GM18508 (cell line): ENCODE data around the gene ENDOU.

Source experiments
- ATAC-seq: cut with Tn5 transposase; IDR thresholded peaks from one replicate; pipeline ENCODE4 v1.9.1; 2021; ENCODE audit warnings: moderate number of reproducible peaks; ENCODE audit not compliant: insufficient read depth, unreplicated experiment

Gene ENDOU

GRCh38 chr12:47744778-47745436 is 19.6 kb upstream of the ENDOU start:
- no peak for ATAC-seq

GRCh38 chr12:47744005-47744651 is 18.8 kb upstream of the ENDOU start:
- ATAC-seq: no peak

GRCh38 chr12:47743311-47743860 is 18.1 kb upstream of the ENDOU start:
- no peak for ATAC-seq

- ATAC-seq: no peak
Measured at GRCh38 chr12:47742253-47742825, 17.0 kb upstream of the ENDOU start.

GRCh38 chr12:47741340-47741703 is 16.0 kb upstream of the ENDOU start:
- ATAC-seq: no peak

GRCh38 chr12:47740606-47741339 is 15.5 kb upstream of the ENDOU start:
- ATAC-seq: no peak

- ATAC-seq: no peak
Measured at GRCh38 chr12:47739979-47740378, 14.7 kb upstream of the ENDOU start.

GRCh38 chr12:47739297-47739696 is 14.0 kb upstream of the ENDOU start:
- ATAC-seq: no peak

GRCh38 chr12:47737936-47738594 is 12.8 kb upstream of the ENDOU start:
- ATAC-seq: no peak

GRCh38 chr12:47736877-47737676 is 11.8 kb upstream of the ENDOU start:
- no peak for ATAC-seq

GRCh38 chr12:47736216-47736615 is 10.9 kb upstream of the ENDOU start:
- no peak for ATAC-seq

GRCh38 chr12:47735649-47736048 is 10.4 kb upstream of the ENDOU start:
- ATAC-seq: no peak

GRCh38 chr12:47734725-47735480 is 9.6 kb upstream of the ENDOU start:
- ATAC-seq: no peak

- no peak for ATAC-seq
Measured at GRCh38 chr12:47733142-47733541, 7.9 kb upstream of the ENDOU start.

GRCh38 chr12:47732504-47732903 is 7.2 kb upstream of the ENDOU start:
- no peak for ATAC-seq

GRCh38 chr12:47731723-47732122 is 6.4 kb upstream of the ENDOU start:
- no peak for ATAC-seq

- ATAC-seq: no peak
Measured at GRCh38 chr12:47730341-47730744, 5.1 kb upstream of the ENDOU start.

- no peak for ATAC-seq
Measured at GRCh38 chr12:47729233-47729632, 3.9 kb upstream of the ENDOU start.

GRCh38 chr12:47725893-47726292 is 603 bp upstream of the ENDOU start:
- ATAC-seq: peak; percentile 63
